Measurements from ENCODE around the gene GRK5.

The GRK5 gene

GRCh38 chr10:119327096-119327745 is 119.8 kb downstream of the GRK5 start:
- no peak for DNase-seq (ENCODE audit: low read depth)
- no peak for TF ChIP-seq CTCF (conservative IDR thresholded peaks at IDR 0.05; ENCODE audit: low read depth, low read length)

GRCh38 chr10:119328223-119328622 is 120.9 kb downstream of the GRK5 start:
- no peak for DNase-seq (ENCODE audit: low read depth)
- TF ChIP-seq CTCF (conservative IDR thresholded peaks at IDR 0.05; ENCODE audit: low read depth, low read length) = no peak
- no peak overlapping the region for H3K4me3 ChIP-seq (ENCODE audit: low read depth, low read length)

More at GRCh38 chr10:119327096-119327745, 119.8 kb downstream of the GRK5 start:
- no peak overlapping the region for H3K4me3 ChIP-seq (ENCODE audit: low read depth, low read length)

- H3K4me3 ChIP-seq (ENCODE audit: low read depth, low read length) = no peak overlapping the region
- no peak for TF ChIP-seq CTCF (conservative IDR thresholded peaks at IDR 0.05; ENCODE audit: low read depth, low read length)
- DNase-seq (ENCODE audit: low read depth) = no peak
These were observed 123.0 kb downstream of the GRK5 start for GRCh38 chr10:119330342-119330741.

- H3K4me3 ChIP-seq (ENCODE audit: low read depth, low read length) = no peak overlapping the region
- no peak for DNase-seq (ENCODE audit: low read depth)
- TF ChIP-seq CTCF (conservative IDR thresholded peaks at IDR 0.05; ENCODE audit: low read depth, low read length) = no peak
These were observed 123.7 kb downstream of the GRK5 start for GRCh38 chr10:119331061-119331460.

- H3K4me3 ChIP-seq (ENCODE audit: low read depth, low read length) = no peak overlapping the region
- no peak for TF ChIP-seq CTCF (conservative IDR thresholded peaks at IDR 0.05; ENCODE audit: low read depth, low read length)
- DNase-seq (ENCODE audit: low read depth) = peak; percentile 40
These were observed 125.9 kb downstream of the GRK5 start for GRCh38 chr10:119333146-119333792.

- no peak overlapping the region for H3K4me3 ChIP-seq (ENCODE audit: low read depth, low read length)
- no peak for TF ChIP-seq CTCF (conservative IDR thresholded peaks at IDR 0.05; ENCODE audit: low read depth, low read length)
- no peak for DNase-seq (ENCODE audit: low read depth)
These were observed 128.4 kb downstream of the GRK5 start for GRCh38 chr10:119335671-119336353.

All from choroid plexus epithelial cell (primary cell).